Renal cortical epithelial cell (primary cell): ENCODE measurements around the gene CCBE1. TPM values are rescaled to one million over a fixed set of nuclear protein-coding genes. Genes with fewer than 3 reads are reported as not detected.

Experiments used
- DNase-seq: peaks from one replicate; pipeline ENCODE4 v3.0.0-alpha.2; 2011; ENCODE audit warnings: low read depth
- total RNA-seq: library from RNA; depleted of rRNA; stranded (reverse); fragments of >200 nt; gene quantifications from 2 replicates; pipeline ENCODE4 v1.2.3, GENCODE V29; 2014

CCBE1 gene
- total RNA-seq, 1 donor from 2014 or later: 8.7 TPM

- no peak for DNase-seq
These were observed 204.3 kb downstream of the CCBE1 start for GRCh38 chr18:59492756-59493421.

- no peak for DNase-seq
These were observed 208.3 kb downstream of the CCBE1 start for GRCh38 chr18:59488899-59489298.

- DNase-seq: no peak
These were observed 211.8 kb downstream of the CCBE1 start for GRCh38 chr18:59485382-59485781.

GRCh38 chr18:59484561-59485328 lies 212.5 kb downstream of the CCBE1 start:
- peak; percentile 4 for DNase-seq

- no peak for DNase-seq
These were observed 213.1 kb downstream of the CCBE1 start for GRCh38 chr18:59484131-59484530.

GRCh38 chr18:59481436-59481835 lies 215.8 kb downstream of the CCBE1 start:
- DNase-seq: no peak

- no peak for DNase-seq
These were observed 217.4 kb downstream of the CCBE1 start for GRCh38 chr18:59479776-59480175.

GRCh38 chr18:59478591-59478990 lies 218.6 kb downstream of the CCBE1 start:
- no peak for DNase-seq

- DNase-seq: no peak
These were observed 219.4 kb downstream of the CCBE1 start for GRCh38 chr18:59477849-59478248.

GRCh38 chr18:59470561-59471121 lies 226.6 kb downstream of the CCBE1 start:
- no peak for DNase-seq

GRCh38 chr18:59469463-59470180 lies 227.6 kb downstream of the CCBE1 start:
- DNase-seq: no peak

GRCh38 chr18:59468821-59469220 lies 228.4 kb downstream of the CCBE1 start:
- no peak for DNase-seq

- no peak for DNase-seq
These were observed 229.7 kb downstream of the CCBE1 start for GRCh38 chr18:59467497-59467896.

- DNase-seq: no peak
These were observed 230.2 kb downstream of the CCBE1 start for GRCh38 chr18:59466980-59467379.

GRCh38 chr18:59464486-59464885 lies 232.7 kb downstream of the CCBE1 start:
- no peak for DNase-seq

GRCh38 chr18:59461171-59461570 lies 236.1 kb downstream of the CCBE1 start:
- no peak for DNase-seq

GRCh38 chr18:59460072-59460420 lies 237.2 kb downstream of the CCBE1 start:
- no peak for DNase-seq

GRCh38 chr18:59459369-59460071 lies 237.7 kb downstream of the CCBE1 start:
- peak; percentile 41 for DNase-seq

GRCh38 chr18:59458575-59458974 lies 238.6 kb downstream of the CCBE1 start:
- no peak for DNase-seq

- DNase-seq: no peak
These were observed 240.6 kb downstream of the CCBE1 start for GRCh38 chr18:59456657-59457056.

- DNase-seq: no peak
These were observed 241.4 kb downstream of the CCBE1 start for GRCh38 chr18:59455728-59456276.
